NCI-H748 (cell line): ENCODE results near the gene MCAM.
A peak's percentile ranks its signal among the peaks of the same experiment; 100 is the strongest.

Source experiments
- DNase-seq: peaks from one replicate; lab custom pipeline; 2025; ENCODE audit not compliant: unreplicated experiment; lab: John Stamatoyannopoulos, UW

MCAM gene

GRCh38 chr11:119332111-119332765 lies 15.3 kb upstream of the MCAM start:
- DNase-seq: no peak

- no peak for DNase-seq
These were observed 13.3 kb upstream of the MCAM start for GRCh38 chr11:119330237-119330636.

GRCh38 chr11:119329320-119329719 lies 12.4 kb upstream of the MCAM start:
- no peak for DNase-seq

- DNase-seq: no peak
These were observed 7.3 kb upstream of the MCAM start for GRCh38 chr11:119324189-119324588.

DNA sequence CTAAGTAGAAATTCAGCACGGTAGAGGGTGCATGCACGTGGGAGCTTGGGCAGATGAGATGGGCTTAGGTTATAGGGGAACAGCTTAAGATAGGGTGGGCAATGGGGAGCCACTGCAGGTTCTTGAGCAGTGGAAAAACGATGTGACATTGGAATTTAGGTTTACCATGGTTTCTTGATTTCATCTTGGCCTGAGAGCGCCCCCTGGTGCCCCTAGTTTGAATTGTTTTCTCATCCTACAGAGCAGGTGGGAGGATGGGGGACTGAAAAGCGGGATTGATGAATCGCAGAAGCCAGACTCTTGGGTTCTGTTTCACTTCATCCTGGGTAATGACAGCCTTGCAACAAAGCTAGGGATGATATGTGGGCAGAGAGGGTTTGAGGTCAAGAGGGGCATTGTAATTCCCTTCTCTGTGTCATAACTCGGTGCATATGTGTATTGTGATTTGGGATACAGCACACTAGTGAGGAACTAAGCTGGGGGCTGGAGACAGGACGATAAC lies 6.7 kb upstream of the MCAM start:
- peak; percentile 62 for DNase-seq

GRCh38 chr11:119322921-119323531 lies 6.1 kb upstream of the MCAM start:
- DNase-seq: no peak

DNA sequence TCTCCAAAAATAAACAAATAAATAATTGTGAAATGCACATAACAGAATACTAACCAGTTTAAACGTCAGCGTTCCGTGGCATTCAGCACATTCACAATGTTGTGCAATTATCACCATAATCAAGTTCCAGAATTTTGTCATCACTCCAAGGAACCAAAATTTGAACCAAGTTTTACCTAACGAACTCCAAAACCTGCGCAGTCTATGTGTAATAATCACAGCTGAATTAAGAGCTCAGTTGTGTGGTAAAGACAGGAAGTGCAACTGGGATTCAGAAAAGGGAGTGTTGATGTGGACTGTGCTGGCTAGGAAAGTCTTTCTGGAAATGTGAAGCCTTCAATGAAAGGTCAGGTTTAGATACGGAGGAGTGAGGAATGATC lies 5.4 kb upstream of the MCAM start:
- DNase-seq: no peak

DNA sequence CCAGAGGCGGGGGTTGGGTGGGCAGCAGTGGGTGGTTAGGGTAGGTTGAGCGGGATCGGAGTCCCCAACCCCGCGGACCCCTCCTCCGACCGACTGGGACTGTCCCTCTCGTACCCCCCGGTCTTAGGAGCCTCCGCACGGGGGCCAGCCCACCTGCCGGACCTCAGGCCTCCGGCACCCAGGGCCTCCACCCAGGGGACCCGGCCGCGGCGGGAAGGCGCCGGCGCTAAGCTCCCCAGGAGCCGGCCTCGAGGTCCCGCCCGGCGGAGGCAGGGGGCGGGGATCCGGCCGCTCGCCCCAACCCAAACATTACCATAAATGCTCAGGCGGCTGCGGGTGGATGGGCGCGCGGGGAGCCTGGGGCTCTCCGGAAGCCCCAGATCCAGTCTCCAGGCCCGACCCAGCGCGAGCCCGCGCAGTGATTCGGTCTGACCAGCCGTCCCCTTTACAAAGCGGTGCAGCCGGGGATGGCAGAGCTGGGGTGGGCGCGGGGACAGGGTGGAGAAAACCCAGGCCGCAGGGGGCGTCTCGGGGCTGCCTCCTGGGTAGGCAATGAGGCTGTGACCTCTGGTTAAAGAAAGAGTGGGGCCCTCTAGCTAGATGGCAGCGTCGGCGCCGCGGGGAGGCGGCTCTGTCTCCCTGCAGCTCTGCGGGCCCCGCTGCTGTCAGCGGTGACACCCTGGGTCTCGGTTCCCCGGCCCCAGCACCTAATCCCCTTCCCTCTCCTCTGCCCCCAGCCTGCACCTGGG lies 4.0 kb upstream of the MCAM start:
- no peak for DNase-seq

- DNase-seq: no peak
These were observed 3.4 kb upstream of the MCAM start for GRCh38 chr11:119320240-119320775.

DNA sequence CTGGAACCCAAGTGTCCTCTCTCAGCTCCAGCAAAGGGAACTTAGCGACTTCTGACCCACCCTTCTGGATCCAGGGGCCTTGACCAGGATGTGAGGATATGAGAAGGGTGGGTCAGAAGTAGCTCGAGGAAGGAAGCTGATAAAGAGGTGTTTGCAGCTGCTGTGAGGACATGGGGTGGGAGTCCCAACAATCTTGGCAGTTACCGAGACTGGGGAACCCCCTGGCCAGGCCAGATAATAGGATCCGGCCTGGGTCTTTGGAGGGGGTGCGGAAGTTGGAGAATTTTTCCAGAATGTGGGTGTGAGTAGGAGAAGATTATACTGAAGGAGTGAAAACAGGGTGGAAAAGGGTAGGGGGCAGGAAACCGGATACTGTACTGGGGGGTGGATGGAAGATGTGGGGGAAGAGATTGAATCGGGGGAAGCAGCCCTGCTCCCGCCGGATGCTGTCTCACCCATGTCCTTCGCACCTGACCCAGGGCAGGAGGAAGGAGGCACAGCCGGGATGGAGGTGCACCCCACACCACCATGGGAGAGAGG lies 2.8 kb upstream of the MCAM start:
- DNase-seq: no peak

DNA sequence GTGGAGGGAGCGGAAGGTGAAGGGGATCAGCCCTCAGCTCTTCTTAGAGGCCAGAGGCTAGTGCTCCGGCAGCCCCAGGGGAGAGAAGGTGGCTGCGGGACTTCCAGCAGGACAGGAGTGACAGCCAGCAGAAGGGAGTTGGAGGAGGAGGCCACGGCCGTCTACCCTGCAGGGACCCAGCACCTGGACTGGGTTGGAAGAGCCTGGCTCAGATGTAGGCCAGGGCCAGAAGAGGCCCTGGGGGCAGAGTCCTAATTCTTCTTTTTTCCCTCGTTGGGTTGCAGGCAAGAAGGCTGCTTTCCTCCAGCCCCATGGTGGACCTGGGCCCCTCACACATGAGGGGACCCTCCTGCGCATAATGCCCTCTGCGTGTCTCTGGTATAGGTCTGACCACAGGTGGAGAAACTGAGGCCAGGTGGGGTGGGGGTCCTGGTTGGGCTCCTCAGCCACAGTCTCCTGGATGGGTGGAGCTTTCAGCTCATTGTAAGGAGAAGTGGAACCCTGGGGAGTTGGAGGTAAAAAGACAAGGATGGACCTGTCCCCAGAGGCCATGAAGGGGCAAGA lies 2.3 kb upstream of the MCAM start:
- no peak for DNase-seq

GRCh38 chr11:119318240-119319135 lies 1.6 kb upstream of the MCAM start:
- DNase-seq: no peak

DNA sequence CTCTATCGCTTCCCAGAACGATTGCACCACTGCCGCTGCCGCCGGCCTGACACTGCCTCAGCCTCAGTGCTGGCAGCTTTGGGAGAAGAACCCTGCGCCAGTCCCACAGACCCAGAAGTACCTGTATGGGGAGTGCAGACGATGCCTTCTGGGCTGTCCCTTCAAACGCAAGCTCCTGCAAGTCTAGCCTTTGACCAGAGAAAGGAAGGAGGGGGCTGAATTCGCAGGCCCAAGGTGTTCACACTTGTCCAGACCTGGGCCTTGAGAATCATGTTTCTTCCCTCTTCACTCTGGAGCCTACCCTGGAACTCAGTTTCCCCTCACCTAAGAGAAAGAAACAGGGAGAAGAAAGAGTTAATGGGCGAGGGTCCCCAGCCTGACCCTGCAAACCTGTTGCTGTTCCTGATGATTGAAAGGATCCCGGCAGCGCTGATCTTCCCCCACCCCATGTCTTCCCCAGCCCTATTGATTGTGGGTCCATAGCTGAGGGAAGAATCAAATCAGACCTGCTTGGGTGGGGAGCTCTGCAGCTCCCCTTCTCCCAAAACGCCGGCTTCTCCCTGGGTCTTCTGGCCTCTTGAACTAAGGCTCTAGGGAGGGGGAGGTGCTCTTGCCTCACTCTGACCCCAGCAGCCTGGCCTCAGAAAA lies 786 bp upstream of the MCAM start:
- no peak for DNase-seq

GRCh38 chr11:119316016-119316728 lies 758 bp downstream of the MCAM start:
- peak; percentile 61 for DNase-seq

GRCh38 chr11:119315131-119316015 lies 1.6 kb downstream of the MCAM start:
- peak; percentile 68 for DNase-seq

GRCh38 chr11:119314726-119315125 lies 2.2 kb downstream of the MCAM start:
- DNase-seq: no peak

DNA sequence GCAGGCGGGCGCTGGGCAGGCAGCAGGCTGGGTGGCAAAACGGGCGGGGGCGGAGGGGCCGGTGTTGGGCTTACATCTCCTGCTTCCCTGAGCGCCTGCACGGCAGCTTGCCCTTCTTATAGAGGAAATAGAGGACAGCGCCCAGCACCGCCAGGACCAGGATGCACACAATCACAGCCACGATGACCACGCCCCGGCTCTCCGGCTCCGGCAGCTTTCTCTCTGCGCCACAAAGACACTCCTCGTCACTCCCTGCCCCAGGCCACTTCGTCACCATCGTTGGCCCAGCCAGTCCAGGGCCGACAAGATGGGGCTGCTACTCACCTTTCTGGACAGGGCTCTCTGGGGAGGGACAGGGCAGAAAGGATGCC lies 6.3 kb downstream of the MCAM start:
- DNase-seq: no peak

DNA sequence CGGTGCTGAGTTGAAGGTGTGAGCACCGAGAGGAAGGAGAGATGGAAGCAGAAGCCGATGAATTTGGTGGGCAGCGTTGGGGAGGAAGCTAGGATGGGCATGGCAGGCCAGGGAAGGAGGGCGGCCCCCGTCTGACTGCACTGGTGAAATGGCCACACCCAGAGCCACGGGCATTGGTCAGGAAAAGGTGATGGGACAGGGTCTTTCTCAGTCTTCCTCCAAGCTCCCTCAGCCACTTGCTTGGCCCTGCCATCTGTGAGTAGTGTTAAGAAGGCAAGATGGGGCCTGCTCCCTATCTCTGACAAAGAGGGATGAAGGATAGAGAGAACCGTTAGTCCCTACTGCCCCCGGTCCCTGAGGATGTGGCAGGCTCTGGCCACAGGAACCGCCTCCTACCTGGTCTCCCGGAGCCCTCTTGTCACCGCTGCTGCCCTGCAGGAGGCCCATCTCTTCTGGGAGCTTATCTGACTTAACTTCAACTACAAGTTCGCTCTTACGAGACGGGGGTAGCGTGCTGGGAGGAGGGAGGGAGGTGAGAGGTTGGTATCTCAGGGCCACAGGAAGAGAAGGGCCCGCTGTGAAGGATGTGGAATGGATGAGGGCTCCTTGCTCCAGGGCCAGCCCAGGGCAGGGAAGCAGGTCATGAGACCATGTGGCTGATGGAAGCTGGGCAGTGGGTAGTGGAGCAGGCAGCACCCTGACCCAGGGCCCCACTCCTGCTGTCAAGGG lies 6.8 kb downstream of the MCAM start:
- DNase-seq: no peak
